NCI-H2171 (cell line): ENCODE results near the gene POU2F2.

ENCODE experiments used
- DNase-seq: peaks from one replicate; lab custom pipeline; 2025; lab: John Stamatoyannopoulos, UW

Gene POU2F2

DNA sequence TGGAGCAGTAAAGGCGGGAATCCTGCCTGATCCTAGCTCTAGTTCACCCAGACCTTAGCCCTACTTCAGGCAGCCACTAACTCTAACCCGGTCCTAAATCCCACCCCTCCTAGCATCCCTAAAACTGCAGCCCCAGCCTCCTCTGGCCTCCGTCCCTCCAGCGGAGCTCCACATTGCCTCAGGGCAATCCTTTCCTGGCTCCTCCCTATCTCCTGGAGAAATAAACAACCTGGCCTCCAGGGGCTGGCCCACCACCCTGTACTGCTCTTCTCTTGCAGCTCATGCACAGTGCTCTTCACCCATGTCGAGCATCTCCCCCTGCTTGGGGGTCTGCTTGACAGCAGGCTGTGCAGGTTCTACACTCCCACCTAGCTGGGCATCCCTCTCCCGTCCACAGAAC lies 6.7 kb downstream of the POU2F2 start:
- no peak for DNase-seq

DNA sequence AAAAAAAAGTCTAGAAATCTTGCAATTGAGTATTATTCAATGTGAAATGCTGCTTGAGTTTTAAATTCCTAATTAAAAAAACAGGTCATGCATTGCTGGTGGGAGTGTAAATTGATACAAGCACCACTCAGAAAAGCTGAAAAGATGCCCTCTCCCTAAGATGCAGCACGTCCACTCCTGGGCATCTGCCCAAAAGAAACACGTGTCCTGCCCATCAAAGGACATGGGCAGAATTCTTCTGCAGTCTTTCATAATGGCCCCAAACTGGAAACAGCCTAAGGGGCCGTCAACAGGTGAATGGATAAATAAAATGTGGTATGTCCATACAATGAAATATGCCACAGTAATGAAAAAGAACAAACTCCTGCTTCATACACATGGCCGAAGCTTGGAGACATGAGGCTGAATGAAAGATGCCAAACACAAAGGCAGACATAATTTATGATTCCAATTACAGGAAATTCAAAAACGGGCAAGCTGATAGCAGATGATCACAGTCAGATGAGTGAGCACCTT lies 7.8 kb downstream of the POU2F2 start:
- no peak for DNase-seq

DNA sequence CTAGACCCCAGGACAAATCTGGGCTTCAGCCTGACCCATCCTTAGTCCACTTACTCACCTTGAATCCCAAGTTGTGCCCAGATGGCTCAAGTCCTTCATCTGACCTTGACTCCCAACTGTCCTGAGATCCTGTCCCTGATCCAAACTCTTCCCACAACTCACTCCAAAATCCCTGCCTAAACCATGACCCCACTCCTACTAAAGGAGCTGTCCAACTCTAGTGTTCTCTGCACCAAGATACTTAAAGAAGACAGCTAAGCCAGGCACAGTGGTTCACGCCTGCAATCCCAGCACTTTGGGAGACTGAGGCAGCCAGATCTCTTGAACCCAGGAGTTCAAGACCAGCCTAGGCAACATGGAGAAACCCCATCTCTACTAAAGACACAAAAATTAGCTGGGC lies 8.5 kb downstream of the POU2F2 start:
- DNase-seq, result no peak

DNA sequence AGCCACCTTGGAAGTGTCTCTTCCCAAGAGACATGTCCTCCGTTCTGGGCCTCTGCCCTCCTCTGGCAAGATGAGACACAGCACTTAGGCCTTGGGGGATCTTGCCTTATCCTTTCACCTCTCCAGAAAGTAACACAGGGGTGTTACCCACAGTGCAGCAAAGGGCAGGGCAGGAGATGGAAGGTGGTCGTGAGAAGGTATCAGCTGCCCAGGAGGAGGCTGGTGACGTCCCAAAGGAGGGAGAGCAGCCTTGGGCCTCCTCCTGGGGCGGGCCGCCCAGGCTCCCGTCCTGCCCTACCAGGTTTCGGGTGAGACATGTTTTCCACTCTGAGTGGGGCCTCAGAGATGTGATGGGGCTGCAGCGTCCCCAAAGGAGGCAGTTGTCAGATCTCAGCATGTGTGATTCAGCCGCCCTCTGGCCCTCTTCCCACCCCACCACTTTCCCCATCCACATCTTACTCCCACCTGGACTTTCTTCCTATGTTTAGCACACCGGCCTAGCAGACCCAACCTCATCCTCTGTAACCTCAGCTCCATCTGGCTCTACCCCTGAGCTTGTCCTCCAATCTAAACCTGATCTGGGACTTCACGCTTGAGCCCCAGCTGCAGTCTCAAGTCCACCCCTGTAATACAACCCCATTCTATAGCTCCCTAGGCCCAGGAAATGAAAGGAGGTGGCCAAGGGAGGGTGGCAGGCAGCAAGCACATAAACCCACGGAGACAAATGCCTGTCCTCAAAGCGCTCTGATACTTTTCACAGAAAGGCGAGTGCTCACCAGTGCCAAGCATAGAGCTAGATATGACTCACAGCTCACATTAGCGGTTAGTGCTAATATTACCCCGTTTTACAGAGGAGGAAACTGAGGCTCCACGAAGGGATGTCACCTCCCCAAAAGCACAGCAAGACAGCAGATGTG lies 9.3 kb downstream of the POU2F2 start:
- DNase-seq, result no peak

DNA sequence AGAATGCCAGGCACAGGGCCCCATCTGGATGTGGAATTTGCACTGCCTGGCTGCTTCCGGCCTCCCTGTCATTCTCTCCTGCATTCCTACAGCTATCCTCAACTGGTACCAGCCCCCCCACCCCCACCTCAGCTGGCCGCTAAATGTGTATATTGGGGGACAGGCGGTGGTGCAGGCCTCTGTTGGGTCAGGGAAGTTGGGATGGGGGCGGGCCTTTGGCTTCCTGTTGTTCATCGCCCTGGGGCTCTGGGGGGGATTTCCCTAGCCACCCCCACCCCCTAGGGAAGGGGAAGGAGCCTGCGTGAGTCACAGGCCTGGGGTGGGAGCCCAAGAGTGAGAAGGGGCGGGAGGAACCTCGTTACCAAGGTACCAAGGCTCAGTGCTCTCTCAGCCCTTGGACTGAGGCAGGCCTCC lies 10.6 kb downstream of the POU2F2 start:
- no peak for DNase-seq

DNA sequence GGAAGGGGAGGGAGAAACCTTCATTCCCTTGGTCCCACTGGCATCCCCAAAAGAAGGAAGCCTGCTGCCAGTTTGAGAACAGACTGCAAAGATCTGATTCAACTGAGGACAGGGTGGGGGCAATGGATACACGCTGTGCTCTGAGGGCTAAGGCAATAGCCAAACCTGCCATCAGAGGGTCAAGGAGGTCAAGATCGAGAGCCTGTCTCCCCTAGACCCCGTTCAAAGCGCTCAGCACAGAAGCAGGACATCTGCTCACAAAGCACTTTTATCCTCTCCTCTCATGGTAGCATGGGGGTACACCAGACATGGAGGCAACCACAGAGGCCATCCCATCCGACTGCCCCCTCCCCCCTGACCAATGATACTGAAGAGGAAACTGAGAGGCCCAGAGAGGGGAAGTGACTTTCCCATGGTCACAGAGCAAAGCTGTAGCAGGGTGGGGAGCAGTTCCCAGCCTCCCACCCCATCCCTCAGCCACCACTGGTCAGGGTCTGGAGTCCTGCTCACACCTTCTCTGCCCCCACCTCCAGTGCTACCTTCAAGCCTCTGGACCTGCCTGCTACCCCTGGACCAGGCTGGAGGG lies 11.1 kb downstream of the POU2F2 start:
- DNase-seq, result no peak

DNA sequence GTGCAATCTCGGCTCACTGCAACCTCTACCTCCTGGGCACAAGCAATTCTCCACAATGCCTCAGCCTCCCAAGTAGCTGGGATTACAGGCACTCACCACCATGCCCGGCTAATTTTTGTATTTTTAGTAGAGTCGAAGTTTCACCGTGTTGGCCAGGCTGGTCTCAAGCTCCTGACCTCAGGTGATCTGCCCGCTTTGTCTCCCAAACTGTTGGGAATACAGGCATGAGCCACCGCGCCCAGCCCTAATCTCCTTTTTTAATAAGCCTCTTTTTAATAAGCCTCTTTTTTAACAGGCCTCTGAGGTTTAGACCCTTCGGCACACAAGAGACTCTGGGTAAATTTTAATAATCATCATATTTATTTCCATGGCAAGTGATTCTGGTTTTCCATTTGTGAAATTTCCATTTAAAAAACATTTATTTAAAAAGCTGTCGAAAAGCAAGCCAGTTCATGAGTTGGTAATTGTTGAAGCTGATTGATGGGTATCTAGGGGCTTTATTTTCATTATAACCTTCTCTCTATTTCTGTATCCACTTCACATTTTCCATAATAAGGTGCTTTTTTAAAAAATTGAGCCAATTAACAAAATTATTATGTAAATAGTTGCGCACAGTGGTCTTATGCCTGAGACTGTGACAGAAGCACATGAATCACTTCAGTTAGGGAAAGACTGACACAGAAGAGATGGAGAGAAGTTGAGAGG lies 11.8 kb downstream of the POU2F2 start:
- DNase-seq, result no peak

DNA sequence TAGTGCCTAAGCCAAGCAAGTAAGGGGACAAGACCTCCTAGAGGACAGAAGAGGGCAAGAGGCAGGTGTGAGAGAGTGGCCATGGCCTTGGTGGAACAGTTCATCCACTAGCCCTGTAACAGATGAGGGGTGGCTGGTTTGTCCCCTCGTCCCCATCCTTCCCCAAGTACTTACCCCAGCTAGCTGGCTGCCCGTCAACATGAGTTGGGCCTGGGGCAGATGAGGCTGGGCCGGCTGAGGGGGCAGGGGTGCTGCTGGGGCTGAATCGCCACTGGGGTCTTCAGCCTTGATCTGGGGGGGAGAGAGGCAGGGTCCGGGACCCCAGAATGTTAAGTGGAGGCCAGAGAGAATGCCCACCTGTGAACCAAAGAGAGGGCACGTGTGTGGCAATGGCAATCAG lies 15.2 kb downstream of the POU2F2 start:
- no peak for DNase-seq

DNA sequence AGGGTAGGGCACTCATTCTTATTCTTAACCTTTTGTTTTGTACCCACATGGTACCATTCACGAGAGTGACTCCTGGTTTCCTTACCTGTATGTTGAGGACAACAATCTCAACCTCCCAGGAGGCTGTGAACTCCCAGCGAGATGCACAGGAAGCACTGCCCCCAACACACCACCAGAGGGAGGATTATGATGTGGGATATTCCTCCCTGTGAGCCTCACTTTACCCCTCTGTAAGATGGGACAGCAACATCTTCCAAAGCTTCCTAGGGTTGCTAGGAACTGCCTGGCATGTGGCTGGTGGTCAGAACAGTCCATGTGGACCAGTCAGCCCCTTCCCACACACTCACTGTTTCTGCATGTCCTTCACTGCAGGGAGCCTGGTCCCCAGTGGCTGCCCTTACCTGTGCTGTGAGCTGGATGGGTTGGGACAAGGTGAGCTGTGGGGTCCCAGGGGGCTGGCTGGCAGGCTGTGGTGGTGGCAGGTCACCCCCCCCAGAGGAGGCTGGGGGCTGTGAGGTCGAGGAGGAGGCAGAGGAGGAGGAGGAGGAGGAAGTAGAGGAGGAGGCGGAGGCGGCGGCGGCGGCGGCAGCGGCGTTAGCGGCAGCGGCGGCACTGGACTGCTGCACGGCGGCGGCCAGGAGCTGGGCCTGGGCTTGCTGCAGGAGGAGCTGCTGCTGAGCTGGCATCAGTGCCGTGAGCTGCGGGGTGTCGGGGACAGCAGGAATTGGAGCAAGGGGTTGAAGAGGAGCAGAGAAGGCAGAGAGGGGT lies 15.8 kb downstream of the POU2F2 start:
- no peak for DNase-seq

DNA sequence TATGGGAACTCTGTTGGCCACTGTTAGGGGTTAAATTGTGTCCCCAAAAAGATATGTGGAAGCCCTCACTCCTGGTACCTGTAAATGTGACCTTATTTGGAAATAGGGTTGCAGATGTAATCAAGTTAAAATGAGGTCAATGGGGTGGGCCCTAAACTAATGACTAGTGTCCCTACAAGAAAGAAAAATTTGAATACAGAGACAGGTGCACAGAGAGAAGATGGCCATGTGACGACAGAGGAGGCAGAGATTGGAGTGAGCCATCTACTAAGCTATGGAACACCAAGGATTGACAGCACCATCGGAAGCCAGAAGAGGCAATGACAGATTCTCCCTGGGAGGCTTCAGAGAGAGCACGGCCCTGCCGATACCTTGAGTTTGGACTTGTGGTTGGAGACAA lies 16.5 kb downstream of the POU2F2 start:
- no peak for DNase-seq

DNA sequence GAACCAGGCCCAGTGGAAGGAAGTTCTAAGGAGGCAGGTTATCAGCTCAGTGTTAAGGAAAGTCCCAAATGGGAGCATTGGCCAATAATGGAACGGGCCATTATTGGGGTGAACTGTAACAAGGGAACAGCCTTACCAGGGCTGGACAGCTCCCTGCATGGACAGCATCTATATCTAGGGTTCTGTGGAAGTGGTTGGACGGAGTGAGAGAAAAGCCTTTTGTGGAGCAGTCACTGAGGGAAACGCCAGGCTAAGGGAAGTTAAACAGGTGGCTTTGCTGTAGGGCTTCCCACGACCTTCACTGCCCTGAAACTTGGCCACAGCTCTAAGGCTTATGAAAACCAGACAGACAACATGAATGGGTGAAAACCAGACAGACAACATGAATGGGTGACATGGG lies 17.0 kb downstream of the POU2F2 start:
- DNase-seq, result no peak

DNA sequence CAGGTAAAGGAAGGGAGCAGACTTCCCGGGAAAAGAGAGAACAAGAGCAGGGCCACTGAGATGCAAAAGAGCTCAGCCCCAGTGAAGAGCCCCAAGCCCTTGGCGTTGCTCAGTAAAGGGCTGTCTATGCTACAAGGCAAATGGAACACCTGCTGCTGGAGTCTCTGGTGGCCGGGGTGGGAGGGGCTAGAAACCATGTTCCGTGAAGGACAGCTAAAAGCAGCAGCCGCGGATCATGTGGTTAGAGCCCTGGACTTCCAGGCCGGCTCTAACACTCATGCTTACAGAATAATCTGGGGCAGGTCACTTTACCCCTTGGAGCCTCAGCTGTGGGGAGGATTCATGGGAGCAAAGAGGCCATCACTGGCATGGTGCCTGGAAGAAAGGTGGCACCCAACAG lies 17.8 kb downstream of the POU2F2 start:
- DNase-seq, result peak; percentile 52

DNA sequence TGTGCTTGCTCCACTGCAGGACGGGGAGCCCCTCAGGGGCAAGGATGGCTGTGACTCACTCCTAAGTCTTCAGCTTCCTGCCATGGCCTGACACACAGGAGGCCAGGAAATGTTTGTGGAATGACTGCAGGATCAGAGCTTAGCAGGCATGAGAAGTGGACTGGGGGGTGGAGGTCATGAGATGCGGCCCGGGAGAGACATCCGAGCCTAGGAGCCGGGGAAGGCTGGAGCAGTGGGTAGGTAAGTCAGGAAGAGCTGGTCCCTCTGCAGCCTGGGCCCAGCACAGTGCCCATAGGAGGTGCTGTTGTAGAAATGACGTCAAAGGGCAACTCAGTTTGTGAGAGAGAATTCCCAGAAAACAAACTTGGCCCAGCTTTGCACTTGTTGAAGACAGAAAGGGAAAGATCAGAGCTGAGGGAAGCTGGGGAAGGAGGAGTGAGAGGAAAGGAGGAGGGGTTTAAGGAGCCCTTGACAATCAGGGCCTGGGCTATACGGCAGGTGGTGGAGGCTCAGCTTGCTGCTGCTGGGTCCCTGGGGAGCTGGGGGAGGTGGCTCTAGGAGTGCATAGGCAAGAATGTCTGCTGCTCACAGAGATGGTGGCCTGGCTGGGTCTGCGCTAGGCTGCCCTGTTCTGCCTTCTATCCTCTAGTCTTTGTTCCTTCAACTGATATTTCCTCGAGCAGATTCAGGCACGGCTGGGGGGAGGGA lies 18.5 kb downstream of the POU2F2 start:
- peak; percentile 95 for DNase-seq

DNA sequence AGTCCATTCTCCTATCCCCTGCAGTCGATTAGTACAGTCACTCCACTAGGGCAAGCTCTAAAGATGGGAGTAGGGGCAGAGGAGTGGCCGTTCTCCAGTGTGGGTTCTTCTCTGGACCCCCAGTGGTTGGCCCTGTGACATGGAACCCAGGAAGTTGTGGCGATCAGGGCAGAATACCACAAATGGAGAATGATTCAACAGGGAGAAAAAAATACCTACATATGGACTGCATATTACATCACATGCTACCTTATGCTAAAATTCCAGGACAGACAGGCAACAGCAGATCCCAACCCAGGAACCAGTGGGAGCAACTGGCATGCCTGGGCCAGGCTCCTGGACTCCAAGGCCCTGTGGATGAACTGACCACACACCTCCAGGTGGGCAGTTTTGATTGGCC lies 20.4 kb downstream of the POU2F2 start:
- no peak for DNase-seq

DNA sequence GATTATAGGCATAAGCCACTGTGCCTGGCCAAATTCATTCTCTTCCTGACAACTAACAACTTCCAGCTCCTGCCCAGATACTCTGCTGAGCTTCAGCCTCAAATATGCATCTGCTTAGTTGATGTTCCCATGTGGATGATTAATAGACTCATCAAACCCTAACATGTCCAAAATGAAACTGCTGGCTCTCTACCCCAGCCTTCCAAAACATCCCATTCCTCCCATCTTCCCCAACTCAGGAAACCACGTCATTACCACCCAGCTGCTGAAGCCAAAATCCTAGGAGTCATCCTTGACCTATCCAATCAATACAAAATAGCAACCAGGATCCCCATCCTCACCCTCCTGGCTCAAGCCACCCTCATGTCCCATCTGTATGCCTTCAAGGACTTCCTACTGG lies 20.9 kb downstream of the POU2F2 start:
- DNase-seq, result no peak

DNA sequence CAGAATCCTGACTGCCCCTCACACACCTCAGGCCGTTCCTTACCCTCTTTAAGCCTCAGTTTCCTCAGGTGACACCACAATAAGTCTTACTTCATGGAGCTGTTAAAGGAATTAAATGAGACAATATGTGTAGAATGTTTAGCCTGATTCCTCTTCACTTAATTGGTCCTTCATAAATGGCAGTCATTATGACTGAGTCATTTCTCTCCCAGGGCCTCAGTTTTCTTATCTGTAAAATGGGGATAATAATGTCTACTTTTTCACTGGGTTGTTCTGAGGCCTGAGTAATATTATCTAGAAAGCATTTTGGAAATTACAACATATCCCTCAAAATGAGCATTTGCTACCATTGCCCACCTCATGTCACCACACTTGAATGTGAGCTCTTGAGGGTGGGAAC lies 21.6 kb downstream of the POU2F2 start:
- DNase-seq, result no peak

DNA sequence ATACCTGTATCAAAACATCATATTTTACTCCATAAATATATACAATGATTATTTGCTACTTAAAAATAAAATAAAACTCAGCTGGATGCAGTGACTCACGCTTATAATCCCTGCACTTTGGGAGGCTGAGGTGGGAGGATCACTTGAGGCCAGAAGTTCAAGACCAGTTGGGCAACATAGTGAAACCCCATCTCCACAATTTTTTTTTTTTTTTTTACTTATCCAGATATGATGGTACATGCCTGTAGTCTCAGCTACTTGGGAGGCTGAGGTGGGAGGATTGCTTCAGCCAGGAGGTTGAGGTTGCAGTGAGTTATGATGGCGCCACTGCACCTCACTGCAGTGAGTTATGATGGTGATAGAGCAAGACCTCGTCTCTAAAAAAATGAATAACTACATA lies 22.4 kb downstream of the POU2F2 start:
- no peak for DNase-seq

DNA sequence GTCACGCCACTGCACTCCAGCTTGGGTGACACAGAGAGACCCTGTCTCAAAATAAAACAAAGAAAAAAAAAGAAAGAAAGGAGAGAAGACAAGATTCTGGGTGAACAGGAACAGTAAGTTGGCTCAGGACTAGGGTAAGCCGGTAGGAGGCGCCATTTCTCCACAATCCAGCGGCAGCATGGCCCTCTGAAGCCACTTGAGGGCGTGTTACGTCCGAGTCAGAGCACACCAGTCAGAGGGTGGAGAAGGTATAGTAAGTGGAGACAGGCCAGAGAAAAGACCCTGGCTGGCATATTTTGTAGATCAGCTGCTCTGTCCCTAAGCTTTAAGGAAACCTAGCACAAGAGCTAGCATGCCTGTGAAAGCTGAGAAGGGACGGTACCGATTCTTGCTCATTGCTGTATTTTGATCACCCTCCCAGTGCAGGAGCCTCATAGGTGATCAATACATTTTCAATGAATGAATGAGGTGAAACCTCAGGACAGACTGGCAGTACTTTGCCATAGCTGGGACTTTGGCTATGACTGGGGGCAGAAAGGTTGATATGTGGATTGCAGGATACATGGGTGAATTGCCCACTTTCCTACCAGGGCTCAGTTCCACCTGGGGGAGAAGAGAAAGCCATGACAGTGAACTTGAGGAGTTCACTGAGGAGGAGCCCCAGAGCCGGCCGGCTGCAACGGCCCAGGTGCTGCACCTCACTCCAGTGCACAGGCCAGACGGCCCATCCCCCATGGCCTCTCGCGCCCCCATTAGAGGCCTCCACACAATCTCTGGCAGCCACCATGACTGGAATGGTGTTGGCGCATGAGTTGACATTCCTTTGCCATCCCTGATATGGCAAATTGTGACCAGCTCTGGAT lies 23.5 kb downstream of the POU2F2 start:
- peak; percentile 69 for DNase-seq

DNA sequence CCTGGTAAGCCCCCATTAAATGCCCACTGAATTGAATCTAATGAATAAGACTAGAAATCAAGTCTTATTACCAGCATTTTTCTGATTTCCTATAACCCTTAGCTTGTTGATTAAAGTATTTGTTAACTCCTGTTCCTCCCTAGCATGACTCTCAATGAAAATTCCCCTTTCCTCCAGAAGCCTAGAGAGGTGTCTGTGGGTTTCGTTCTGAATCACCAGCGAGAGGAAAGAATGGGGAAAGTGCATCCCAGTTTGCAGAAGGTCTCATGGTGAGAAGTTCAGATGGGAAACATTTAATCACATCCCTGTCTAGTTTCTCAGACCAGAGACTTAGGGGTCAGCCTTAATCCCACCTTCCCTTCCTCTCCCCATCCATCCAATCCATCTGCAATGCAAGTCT lies 26.9 kb downstream of the POU2F2 start:
- no peak for DNase-seq

DNA sequence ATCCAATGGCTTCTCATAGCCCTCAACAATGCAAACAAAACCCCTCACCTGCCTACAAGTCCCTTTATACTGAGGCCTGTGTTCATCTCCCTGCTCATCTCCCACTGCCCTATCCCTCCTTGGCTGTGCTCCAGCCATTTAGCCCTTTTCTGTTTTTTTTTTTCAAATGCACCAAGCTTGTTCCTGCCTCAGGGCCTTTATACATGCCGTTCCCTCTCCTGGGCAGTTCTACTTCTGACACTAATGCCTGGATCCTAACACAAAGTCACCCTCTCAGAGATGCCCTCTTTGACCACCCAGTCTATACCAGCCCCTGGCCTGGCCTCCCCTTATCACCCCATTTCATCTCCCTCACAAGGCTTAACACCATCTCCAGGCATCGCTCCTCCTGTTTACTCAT lies 29.4 kb downstream of the POU2F2 start:
- no peak for DNase-seq
